Non-pigmented ciliary epithelial cell (primary cell): ENCODE data around the gene PKD2.
"Not testable (repeated sequence)": the region's sequence is repeated elsewhere in the genome, so short reads cannot be mapped to it uniquely, and the experiment has no call there.

Experiments
- DNase-seq: peaks from one replicate; pipeline ENCODE4 v3.0.0-alpha.2; 2010; ENCODE audit warnings: low read depth

PKD2 gene

GRCh38 chr4:88115587-88115986 lies 108.2 kb downstream of the PKD2 start:
- DNase-seq = no peak

DNA sequence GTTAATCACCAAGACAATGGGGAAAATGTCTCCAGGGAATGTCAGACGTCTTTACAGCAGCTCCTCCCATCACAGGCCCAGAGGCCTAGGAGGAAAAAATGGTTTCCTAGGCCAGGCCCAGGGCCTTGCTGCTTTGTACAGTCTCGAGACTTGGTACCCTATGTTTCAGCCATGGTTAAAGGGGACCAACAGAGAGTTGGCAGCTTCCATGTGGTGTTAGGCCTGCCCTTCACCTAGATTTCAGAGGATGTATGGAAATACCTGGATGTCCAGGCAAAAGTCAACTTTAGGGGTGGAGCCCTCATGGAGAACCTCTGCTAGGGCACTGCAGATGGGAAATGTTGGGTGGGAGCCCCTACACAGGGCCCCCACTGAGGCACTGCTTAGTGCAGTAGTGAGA lies 112.5 kb downstream of the PKD2 start:
- DNase-seq = no peak

- DNase-seq = not testable (repeated sequence)
Measured at GRCh38 chr4:88122260-88122659, 114.8 kb downstream of the PKD2 start.
